H1 (cell line): Measurements from ENCODE around the gene METTL21A. TPM values are rescaled to one million over a fixed set of nuclear protein-coding genes. Genes with fewer than 3 reads are reported as not detected.

ENCODE experiments used
- CTCF ChIA-PET: fragments of 300-600 bp; sonication (Branson Sonifier 250); formaldehyde crosslinking; loops from one replicate; lab custom pipeline; 2021; ENCODE audit not compliant: partially characterized antibody; lab: Charles Lee
- POLR2A ChIA-PET: fragments of 300-600 bp; sonication (Branson Sonifier 250); formaldehyde crosslinking; loops from one replicate; lab custom pipeline; 2021; ENCODE audit warnings: inconsistent platforms; ENCODE audit not compliant: partially characterized antibody; lab: Charles Lee
- DNase-seq, 2 experiments: peaks; one replicate each; pipeline versions ENCODE4 v3.0.0 to v3.0.0-alpha.2; 2010 to 2022; ENCODE audit warnings: low spot score in 2 of 2, low read depth in 1 of 2, mixed read lengths in 1 of 2
- FAIRE-seq: peaks from 2 replicates; lab custom pipeline; 2011; peaks lifted over from hg19 to GRCh38; lab: Jason Lieb, UNC
- H2AFZ ChIP-seq: 2 replicates; pipeline ENCODE4 v1.8.1; 2012; ENCODE audit warnings: low read length, inconsistent platforms
- H2AK5ac ChIP-seq: 2 replicates; pipeline ENCODE4 v1.6.1; 2013; ENCODE audit warnings: low read depth, low read length
- H2BK120ac ChIP-seq: replicated peaks from 2 replicates; pipeline ENCODE3; 2013; ENCODE audit warnings: low read depth, low read length, inconsistent platforms
- H2BK12ac ChIP-seq: 2 replicates; pipeline ENCODE4 v1.6.1; 2013; ENCODE audit warnings: low read depth, low read length
- H2BK15ac ChIP-seq: 2 replicates; pipeline ENCODE4 v1.6.1; 2013; ENCODE audit warnings: low read length
- H2BK20ac ChIP-seq: 2 replicates; pipeline ENCODE4 v1.6.1; 2013; ENCODE audit warnings: low read length
- H2BK5ac ChIP-seq: 2 replicates; pipeline ENCODE4 v1.6.1; 2013; ENCODE audit warnings: low read depth, low read length
- H3K14ac ChIP-seq: 2 replicates; pipeline ENCODE4 v1.6.1; 2013; ENCODE audit warnings: inconsistent platforms; ENCODE audit not compliant: insufficient read length
- H3K18ac ChIP-seq: 2 replicates; pipeline ENCODE4 v1.6.1; 2013; ENCODE audit warnings: low read length; ENCODE audit errors: extremely low read depth
- H3K23ac ChIP-seq: 2 replicates; pipeline ENCODE4 v1.6.1; 2013; ENCODE audit warnings: inconsistent platforms; ENCODE audit not compliant: insufficient read length
- H3K23me2 ChIP-seq: 2 replicates; pipeline ENCODE4 v1.6.1; 2013; ENCODE audit warnings: low read depth, low read length
- H3K27ac ChIP-seq: 2 replicates; pipeline ENCODE4 v1.6.1; 2011; ENCODE audit warnings: low read depth, low read length, inconsistent platforms
- H3K27me3 ChIP-seq, 4 experiments: replicated peaks in 1 of 4; 1 replicate in 1 of 4; 2 replicates in 3 of 4; pipeline versions ENCODE4 v1.6.1 to v1.8.1; 2011 to 2013; ENCODE audit warnings: low read length in 3 of 4, mild to moderate bottlenecking in 3 of 4, inconsistent platforms in 2 of 4, mixed read lengths in 2 of 4, moderate library complexity in 1 of 4; ENCODE audit not compliant: control insufficient read depth in 3 of 4, insufficient read depth in 3 of 4; ENCODE audit errors: extremely low read depth in 1 of 4
- H3K36me3 ChIP-seq, 4 experiments: 2 replicates each; pipeline versions ENCODE4 v1.6.1 to v1.8.1; 2011 to 2013; ENCODE audit warnings: mild to moderate bottlenecking in 4 of 4, low read length in 3 of 4, moderate library complexity in 2 of 4, control low read depth in 1 of 4, inconsistent platforms in 1 of 4; ENCODE audit not compliant: insufficient read depth in 4 of 4, control insufficient read depth in 2 of 4
- H3K4ac ChIP-seq: replicated peaks from 2 replicates; pipeline ENCODE3; 2013; ENCODE audit warnings: low read length, low read depth, mixed read lengths, inconsistent platforms; ENCODE audit not compliant: insufficient read length
- H3K4me1 ChIP-seq, 4 experiments: replicated peaks in 1 of 4; 1 replicate in 1 of 4; 2 replicates in 3 of 4; pipeline versions ENCODE4 v1.6.1 to v1.8.1; 2011 to 2013; ENCODE audit warnings: low read length in 3 of 4, inconsistent platforms in 2 of 4, mixed read lengths in 1 of 4; ENCODE audit not compliant: insufficient read depth in 4 of 4, control insufficient read depth in 3 of 4
- H3K4me2 ChIP-seq, 2 experiments: 2 replicates each; pipeline versions ENCODE4 v1.6.1 to v1.8.1; 2011 to 2013; ENCODE audit warnings: low read depth in 2 of 2, low read length in 2 of 2, control low read depth in 1 of 2, inconsistent platforms in 1 of 2, mild to moderate bottlenecking in 1 of 2; ENCODE audit not compliant: insufficient read depth in 1 of 2
- H3K4me3 ChIP-seq, 4 experiments: fragments of 200-600, 300-600 bp in 1 of 4; sonication (generic), shearing (Covaris generic), sonication (Bioruptor Twin) in 1 of 4; 2 replicates each; pipeline versions ENCODE4 v1.5.1 to v1.8.1; 2011 to 2016; ENCODE audit warnings: low read length in 4 of 4, low read depth in 3 of 4, control low read depth in 2 of 4, inconsistent platforms in 2 of 4, mild to moderate bottlenecking in 2 of 4, mixed read lengths in 1 of 4, moderate library complexity in 1 of 4; ENCODE audit not compliant: insufficient read depth in 2 of 4; ENCODE audit errors: extremely low read depth in 1 of 4
- H3K56ac ChIP-seq: replicated peaks from 2 replicates; pipeline ENCODE3; 2013; ENCODE audit warnings: low read depth, mild to moderate bottlenecking, mixed read lengths, low read length, inconsistent platforms; ENCODE audit not compliant: insufficient read length
- H3K79me1 ChIP-seq: 2 replicates; pipeline ENCODE4 v1.6.1; 2013; ENCODE audit warnings: low read depth, low read length, control low read depth
- H3K79me2 ChIP-seq, 2 experiments: 2 replicates each; pipeline versions ENCODE4 v1.6.1 to v1.8.1; 2012 to 2013; ENCODE audit warnings: low read length in 2 of 2, mild to moderate bottlenecking in 2 of 2, inconsistent platforms in 1 of 2; ENCODE audit not compliant: insufficient read depth in 2 of 2, control insufficient read depth in 1 of 2
- H3K9ac ChIP-seq, 4 experiments: replicated peaks in 1 of 4; 1 replicate in 1 of 4; 2 replicates in 3 of 4; pipeline versions ENCODE4 v1.6.1 to v1.8.1; 2011 to 2013; ENCODE audit warnings: low read depth in 3 of 4, low read length in 3 of 4, control low read depth in 2 of 4, mild to moderate bottlenecking in 2 of 4, moderate library complexity in 2 of 4, inconsistent platforms in 1 of 4; ENCODE audit errors: extremely low read depth in 1 of 4
- H3K9me3 ChIP-seq, 2 experiments: 2 replicates each; pipeline versions ENCODE4 v1.6.1 to v1.8.1; 2012 to 2013; ENCODE audit warnings: mild to moderate bottlenecking in 2 of 2, moderate library complexity in 2 of 2, control low read depth in 1 of 2, inconsistent platforms in 1 of 2, low read depth in 1 of 2, low read length in 1 of 2, mixed read lengths in 1 of 2; ENCODE audit not compliant: insufficient read depth in 2 of 2
- H4K20me1 ChIP-seq, 2 experiments: replicated peaks in 1 of 2; 2 replicates each; pipeline versions ENCODE3 to v1.8.1; 2011 to 2013; ENCODE audit warnings: inconsistent platforms in 2 of 2, low read length in 2 of 2, mild to moderate bottlenecking in 1 of 2; ENCODE audit not compliant: insufficient read depth in 2 of 2, control insufficient read depth in 1 of 2
- H4K5ac ChIP-seq: 2 replicates; pipeline ENCODE4 v1.6.1; 2013; ENCODE audit warnings: low read length, low read depth, mixed read lengths, inconsistent platforms; ENCODE audit not compliant: insufficient read length
- H4K8ac ChIP-seq: 2 replicates; pipeline ENCODE4 v1.8.0; 2013; ENCODE audit warnings: mild to moderate bottlenecking, moderate library complexity, low read length, inconsistent platforms; ENCODE audit not compliant: insufficient read depth; ENCODE audit errors: extremely low read depth
- H4K91ac ChIP-seq: replicated peaks from 2 replicates; pipeline ENCODE3; 2013; ENCODE audit warnings: low read length, mixed read lengths, inconsistent platforms; ENCODE audit not compliant: insufficient read length
- POLR2AphosphoS5 ChIP-seq: IDR thresholded peaks from 2 replicates; pipeline ENCODE4 v1.6.1; 2011; ENCODE audit warnings: low read depth, low read length
- RAD21 ChIP-seq, 2 experiments: IDR thresholded peaks in 1 of 2; conservative IDR thresholded peaks in 1 of 2; 2 replicates each; pipeline ENCODE4 v1.6.1; 2011; ENCODE audit warnings: low read depth in 2 of 2, low read length in 2 of 2, improper control_type of control experiment in 1 of 2, inconsistent platforms in 1 of 2, mild to moderate bottlenecking in 1 of 2, moderate library complexity in 1 of 2
- TBP ChIP-seq: IDR thresholded peaks from 2 replicates; pipeline ENCODE4 v1.6.1; 2011; ENCODE audit warnings: low read depth, low read length, improper control_type of control experiment
- WGBS, 2 experiments: shearing (Covaris generic) in 1 of 2; methylation state at CpG; one replicate each; pipeline versions ENCODE4 v1.1.6 to v1.1.7; 2013 to 2015; ENCODE audit warnings: low lambda C conversion rate in 2 of 2, mixed read lengths in 2 of 2, inconsistent platforms in 1 of 2, low coverage in 1 of 2, missing lambda C conversion rate in 1 of 2; ENCODE audit not compliant: insufficient replicate concordance in 2 of 2, insufficient coverage in 1 of 2, insufficient read length in 1 of 2; ENCODE audit errors: extremely low coverage in 1 of 2, missing lambda C conversion rate in 1 of 2; 5-methylcytosine and 5-hydroxymethylcytosine counted together
- polyA plus RNA-seq, 7 experiments: library from polyadenylated mRNA; depleted of rRNA in 3 of 7; stranded (reverse) in 5 of 7; unstranded in 2 of 7; fragments of >200 nt in 5 of 7; fragments of 200-250 nt in 2 of 7; gene quantifications; 1 replicate in 5 of 7; 2 replicates in 1 of 7; 4 replicates in 1 of 7; pipeline versions ENCODE4 v1.2.1 to v1.2.3, GENCODE V29; 2011 to 2013; ENCODE audit warnings: missing spikeins in 2 of 7, mixed read lengths in 2 of 7
- total RNA-seq: library from RNA; stranded (reverse); fragmentation: NEBNext Ultra II Directional; extraction: Animal tissue kit (Norgen Biotek cat#: 25700); gene quantifications from 2 replicates; pipeline ENCODE4 v1.2.1, GENCODE V29; 2021
- TF ChIP-seq, protein P1 (sequence below), 3 experiments: IDR thresholded peaks; 1 replicate in 2 of 3; 2 replicates in 1 of 3; pipeline versions ENCODE4 v1.5.1 to v1.6.1; 2011; ENCODE audit warnings: low read length in 3 of 3, mild to moderate bottlenecking in 3 of 3, inconsistent platforms in 2 of 3, low read depth in 1 of 3, moderate library complexity in 1 of 3; ENCODE audit not compliant: insufficient read depth in 1 of 3; ENCODE audit errors: control extremely low read depth in 1 of 3

The METTL21A gene
- total and polyA plus RNA-seq, 2 of the 8 experiments (the other 6 are each of a cell fraction or from before 2014, with no cell fraction given), result 36.2 to 55.0 TPM

DNA sequence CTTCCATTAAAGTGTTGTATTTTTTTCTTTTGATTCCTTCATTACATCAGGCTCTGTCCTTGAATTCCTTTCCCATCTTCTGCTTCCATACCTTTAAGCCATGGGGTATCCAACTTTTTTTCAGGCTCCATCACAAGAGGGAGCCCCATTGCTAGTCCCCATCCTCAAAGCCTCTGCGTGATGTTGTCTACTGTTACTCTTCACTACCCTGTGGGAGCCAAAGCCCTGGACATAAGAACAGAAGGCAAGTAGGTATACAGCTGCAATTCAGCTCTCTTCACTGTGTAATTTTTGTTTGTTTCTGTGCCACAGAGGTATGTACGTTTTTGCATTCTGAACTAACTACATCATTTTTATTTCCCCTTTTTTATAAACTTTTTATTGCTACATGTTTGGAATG is 49.6 kb upstream of the METTL21A start:
- 22% methylated on average over 2 of the region's 2 CpGs; no CpG with 5 or more reads in 1 of the 2 experiments for WGBS, 2 experiments
- Histone ChIP-seq H3K27me3 (no peaks in the 10 kb centered on the region), H3K23ac (no peak overlapping the region), H2BK5ac (0 out of 2 replicates have a peak overlapping the region, but pooled peaks have one; percentile 2), H2BK120ac (no peak overlapping the region), H2AK5ac (no peak overlapping the region), H3K56ac (no peak overlapping the region), H4K20me1 (no peaks in the 10 kb centered on the region), H3K9me3 (no peaks in the 10 kb centered on the region), H3K9ac (no peak overlapping the region), H3K23me2 (no peaks in the 10 kb centered on the region), H4K8ac (no peak overlapping the region), H3K4me2 (peak overlapping the region; percentile 7 to 17; a peak in 1 of 4 replicates), H2BK12ac (no peak overlapping the region), H3K18ac (peak overlapping the region; percentile 40; the same call in 1 of the 2 replicates), H2AFZ (no peak overlapping the region), H2BK20ac (no peak overlapping the region; the same call in 1 of the 2 replicates), H3K79me1 (no peaks in the 10 kb centered on the region), H3K4ac (no peak overlapping the region), H3K14ac (no peak overlapping the region), H3K27ac (no peak overlapping the region), H3K4me3 (no peak overlapping the region), H3K79me2 (no peaks in the 10 kb centered on the region), H3K36me3 (no peaks in the 10 kb centered on the region), H2BK15ac (no peak overlapping the region), H3K4me1 (peaks cover 0 to 7% (median 2%) of the 10 kb centered on the region in 4 experiments; a peak in 5 of 7 replicates), H4K91ac (no peak overlapping the region), H4K5ac (no peak overlapping the region)
- ChIA-PET CTCF (interaction anchor here (0.6 to 2.8 kb wide), 9 partner anchors 9 to 54 kb away, joined by 3 to 9 read pairs (median 4); no protein-coding TSS in a partner anchor), POLR2A (interaction anchor here (1.1 to 1.7 kb wide), 4 partner anchors 9 to 42 kb away, joined by 3 to 5 read pairs (median 3); partner anchors contain the start of gene CCNYL1)
- no peak for TF ChIP-seq TBP
- no peak for TF ChIP-seq POLR2AphosphoS5
- TF ChIP-seq, protein P1, sequence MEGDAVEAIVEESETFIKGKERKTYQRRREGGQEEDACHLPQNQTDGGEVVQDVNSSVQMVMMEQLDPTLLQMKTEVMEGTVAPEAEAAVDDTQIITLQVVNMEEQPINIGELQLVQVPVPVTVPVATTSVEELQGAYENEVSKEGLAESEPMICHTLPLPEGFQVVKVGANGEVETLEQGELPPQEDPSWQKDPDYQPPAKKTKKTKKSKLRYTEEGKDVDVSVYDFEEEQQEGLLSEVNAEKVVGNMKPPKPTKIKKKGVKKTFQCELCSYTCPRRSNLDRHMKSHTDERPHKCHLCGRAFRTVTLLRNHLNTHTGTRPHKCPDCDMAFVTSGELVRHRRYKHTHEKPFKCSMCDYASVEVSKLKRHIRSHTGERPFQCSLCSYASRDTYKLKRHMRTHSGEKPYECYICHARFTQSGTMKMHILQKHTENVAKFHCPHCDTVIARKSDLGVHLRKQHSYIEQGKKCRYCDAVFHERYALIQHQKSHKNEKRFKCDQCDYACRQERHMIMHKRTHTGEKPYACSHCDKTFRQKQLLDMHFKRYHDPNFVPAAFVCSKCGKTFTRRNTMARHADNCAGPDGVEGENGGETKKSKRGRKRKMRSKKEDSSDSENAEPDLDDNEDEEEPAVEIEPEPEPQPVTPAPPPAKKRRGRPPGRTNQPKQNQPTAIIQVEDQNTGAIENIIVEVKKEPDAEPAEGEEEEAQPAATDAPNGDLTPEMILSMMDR (IDR thresholded peaks at IDR 0.05; ENCODE audit: control extremely low read depth in 1 of 3, insufficient read depth in 1 of 3, low read depth in 1 of 3, low read length in 3 of 3), result peak in 1 of 3 experiments; percentile 23; a peak in 1 of 4 replicates
- peak; percentile 11 to 32; a peak in 2 of 4 replicates for TF ChIP-seq RAD21 (IDR thresholded peaks at IDR 0.05 in 1 of 2, conservative IDR thresholded peaks at IDR 0.05 in 1 of 2; ENCODE audit: low read depth in 2 of 2, low read length in 2 of 2)
- no peak for FAIRE-seq
- no peak for DNase-seq
